Dendritic cell treated with granulocyte-macrophage colony-stimulating factor and Interleukin-4, amounts not matched to agents 40 ng/mL and 50 ng/mL, for 4 days (primary cell): ENCODE results near the gene RXRG.
A peak's percentile ranks its signal among the peaks of the same experiment; 100 is the strongest.

Experiments
- H3K27ac Mint-ChIP-seq: one replicate; pipeline ENCODE4 v1.8.0; 2022; ENCODE audit warnings: mild to moderate bottlenecking, mixed read lengths
- H3K27me3 Mint-ChIP-seq: one replicate; pipeline ENCODE4 v1.8.0; 2022; ENCODE audit warnings: mild to moderate bottlenecking, mixed read lengths
- H3K36me3 Mint-ChIP-seq: one replicate; pipeline ENCODE4 v1.8.0; 2022; ENCODE audit warnings: low read depth, mixed read lengths
- H3K4me1 Mint-ChIP-seq: one replicate; pipeline ENCODE4 v1.8.0; 2022; ENCODE audit warnings: low read depth, mixed read lengths
- H3K4me3 Mint-ChIP-seq: one replicate; pipeline ENCODE4 v1.8.0; 2022; ENCODE audit warnings: mild to moderate bottlenecking, moderate library complexity, mixed read lengths
- H3K9me3 Mint-ChIP-seq: one replicate; pipeline ENCODE4 v1.8.0; 2022; ENCODE audit warnings: mixed read lengths
- intact Hi-C: fragments of 100-400 bp; cut with micrococcal nuclease; formaldehyde crosslinking; loops from one replicate; pipeline ENCODE4 v1.15.0; 2022

RXRG gene

GRCh38 chr1:165411396-165411795 is 33.5 kb downstream of the RXRG start:
- H3K4me3 Mint-ChIP-seq = no peak overlapping the region
- peaks cover 45% of the 10 kb centered on the region for H3K27me3 Mint-ChIP-seq
- H3K36me3 Mint-ChIP-seq = no peaks in the 10 kb centered on the region
- H3K27ac Mint-ChIP-seq = no peak overlapping the region
- H3K4me1 Mint-ChIP-seq = no peaks in the 10 kb centered on the region
- intact Hi-C loops = no loop called here
- no peaks in the 10 kb centered on the region for H3K9me3 Mint-ChIP-seq

GRCh38 chr1:165409657-165410358 is 35.1 kb downstream of the RXRG start:
- H3K27me3 Mint-ChIP-seq = peaks cover 43% of the 10 kb centered on the region
- no peak overlapping the region for H3K4me3 Mint-ChIP-seq
- H3K27ac Mint-ChIP-seq = no peak overlapping the region
- no peaks in the 10 kb centered on the region for H3K4me1 Mint-ChIP-seq
- no peaks in the 10 kb centered on the region for H3K36me3 Mint-ChIP-seq
- intact Hi-C loops = no loop called here
- no peaks in the 10 kb centered on the region for H3K9me3 Mint-ChIP-seq

- intact Hi-C loops = no loop called here
These were observed 36.4 kb downstream of the RXRG start for GRCh38 chr1:165408518-165408917.

GRCh38 chr1:165407398-165407797 is 37.5 kb downstream of the RXRG start:
- intact Hi-C loops = no loop called here
- no peaks in the 10 kb centered on the region for H3K36me3 Mint-ChIP-seq
- H3K4me3 Mint-ChIP-seq = no peak overlapping the region
- no peaks in the 10 kb centered on the region for H3K9me3 Mint-ChIP-seq
- H3K27ac Mint-ChIP-seq = no peak overlapping the region
- no peaks in the 10 kb centered on the region for H3K4me1 Mint-ChIP-seq
- H3K27me3 Mint-ChIP-seq = peaks cover 47% of the 10 kb centered on the region

More at GRCh38 chr1:165408518-165408917, 36.4 kb downstream of the RXRG start:
- H3K4me3 Mint-ChIP-seq = no peak overlapping the region
- no peaks in the 10 kb centered on the region for H3K36me3 Mint-ChIP-seq
- H3K4me1 Mint-ChIP-seq = no peaks in the 10 kb centered on the region
- no peaks in the 10 kb centered on the region for H3K9me3 Mint-ChIP-seq
- H3K27me3 Mint-ChIP-seq = peaks cover 47% of the 10 kb centered on the region
- no peak overlapping the region for H3K27ac Mint-ChIP-seq

- Mint-ChIP-seq H3K9me3 (no peaks in the 10 kb centered on the region), H3K27me3 (peaks cover 51% of the 10 kb centered on the region), H3K27ac (no peak overlapping the region), H3K36me3 (no peaks in the 10 kb centered on the region), H3K4me1 (no peaks in the 10 kb centered on the region), H3K4me3 (no peak overlapping the region)
- intact Hi-C loops = no loop called here
These were observed 41.0 kb downstream of the RXRG start for GRCh38 chr1:165403835-165404482.

GRCh38 chr1:165402517-165403111 is 42.3 kb downstream of the RXRG start:
- Mint-ChIP-seq H3K36me3 (no peaks in the 10 kb centered on the region), H3K4me1 (no peaks in the 10 kb centered on the region), H3K27ac (no peak overlapping the region), H3K9me3 (no peaks in the 10 kb centered on the region), H3K27me3 (peaks cover 52% of the 10 kb centered on the region), H3K4me3 (no peak overlapping the region)
- intact Hi-C loops = no loop called here

- H3K27ac Mint-ChIP-seq = no peak overlapping the region
- no peak overlapping the region for H3K4me3 Mint-ChIP-seq
- peaks cover 19% of the 10 kb centered on the region for H3K4me1 Mint-ChIP-seq
- H3K27me3 Mint-ChIP-seq = peaks cover 70% of the 10 kb centered on the region
- no peaks in the 10 kb centered on the region for H3K9me3 Mint-ChIP-seq
- H3K36me3 Mint-ChIP-seq = no peaks in the 10 kb centered on the region
- intact Hi-C loops = no loop called here
These were observed 47.0 kb downstream of the RXRG start for GRCh38 chr1:165397944-165398343.

- H3K36me3 Mint-ChIP-seq = no peaks in the 10 kb centered on the region
- intact Hi-C loops = no loop called here
- no peaks in the 10 kb centered on the region for H3K9me3 Mint-ChIP-seq
- no peak overlapping the region for H3K27ac Mint-ChIP-seq
- peaks cover 27% of the 10 kb centered on the region for H3K4me1 Mint-ChIP-seq
- H3K27me3 Mint-ChIP-seq = peaks cover 88% of the 10 kb centered on the region
- no peak overlapping the region for H3K4me3 Mint-ChIP-seq
These were observed 49.0 kb downstream of the RXRG start for GRCh38 chr1:165395901-165396300.

GRCh38 chr1:165395478-165395877 is 49.4 kb downstream of the RXRG start:
- intact Hi-C loops = no loop called here
- no peak overlapping the region for H3K4me3 Mint-ChIP-seq
- H3K4me1 Mint-ChIP-seq = peaks cover 27% of the 10 kb centered on the region
- no peaks in the 10 kb centered on the region for H3K9me3 Mint-ChIP-seq
- H3K27ac Mint-ChIP-seq = no peak overlapping the region
- H3K27me3 Mint-ChIP-seq = peaks cover 89% of the 10 kb centered on the region
- no peaks in the 10 kb centered on the region for H3K36me3 Mint-ChIP-seq

GRCh38 chr1:165392634-165393571 is 52.0 kb downstream of the RXRG start:
- H3K4me3 Mint-ChIP-seq = peak overlapping the region; percentile 48
- peak overlapping the region; percentile 45 for H3K27ac Mint-ChIP-seq
- H3K4me1 Mint-ChIP-seq = peaks cover 27% of the 10 kb centered on the region
- intact Hi-C loops = loop anchor here (1.0 to 5.0 kb wide), 3 partner anchors 200 to 524 kb away; no protein-coding TSS in a partner anchor
- H3K9me3 Mint-ChIP-seq = no peaks in the 10 kb centered on the region
- H3K27me3 Mint-ChIP-seq = peaks cover 93% of the 10 kb centered on the region
- H3K36me3 Mint-ChIP-seq = no peaks in the 10 kb centered on the region

- intact Hi-C loops = loop anchor here (5.0 kb wide), 1 partner anchor 528 kb away; no protein-coding TSS in a partner anchor
- Mint-ChIP-seq H3K9me3 (no peaks in the 10 kb centered on the region), H3K27me3 (peaks cover 89% of the 10 kb centered on the region), H3K27ac (no peak overlapping the region), H3K36me3 (no peaks in the 10 kb centered on the region), H3K4me1 (peaks cover 15% of the 10 kb centered on the region), H3K4me3 (no peak overlapping the region)
These were observed 55.3 kb downstream of the RXRG start for GRCh38 chr1:165389609-165390008.

GRCh38 chr1:165387961-165388360 is 57.0 kb downstream of the RXRG start:
- H3K27ac Mint-ChIP-seq = no peak overlapping the region
- H3K36me3 Mint-ChIP-seq = no peaks in the 10 kb centered on the region
- H3K4me1 Mint-ChIP-seq = peaks cover 8% of the 10 kb centered on the region
- no peaks in the 10 kb centered on the region for H3K9me3 Mint-ChIP-seq
- H3K4me3 Mint-ChIP-seq = no peak overlapping the region
- H3K27me3 Mint-ChIP-seq = peaks cover 90% of the 10 kb centered on the region
- intact Hi-C loops = no loop called here

- intact Hi-C loops = no loop called here
- no peaks in the 10 kb centered on the region for H3K36me3 Mint-ChIP-seq
- H3K4me3 Mint-ChIP-seq = no peak overlapping the region
- no peaks in the 10 kb centered on the region for H3K9me3 Mint-ChIP-seq
- H3K27me3 Mint-ChIP-seq = peaks cover 88% of the 10 kb centered on the region
- H3K27ac Mint-ChIP-seq = no peak overlapping the region
- peaks cover 4% of the 10 kb centered on the region for H3K4me1 Mint-ChIP-seq
These were observed 57.4 kb downstream of the RXRG start for GRCh38 chr1:165387505-165387904.
